Kidney capillary endothelial cell (primary cell): ENCODE data around the gene CAMTA1.

Experiments
- DNase-seq: peaks from one replicate; pipeline ENCODE4 v3.0.0-alpha.2; 2018; ENCODE audit warnings: low spot score

CAMTA1 gene

GRCh38 chr1:7576946-7577657 is 791.8 kb downstream of the CAMTA1 start:
- no peak for DNase-seq

GRCh38 chr1:7578206-7578605 is 793.0 kb downstream of the CAMTA1 start:
- no peak for DNase-seq

GRCh38 chr1:7579016-7579415 is 793.8 kb downstream of the CAMTA1 start:
- DNase-seq, result no peak

GRCh38 chr1:7579831-7580804 is 794.9 kb downstream of the CAMTA1 start:
- DNase-seq, result no peak

GRCh38 chr1:7580923-7581753 is 795.9 kb downstream of the CAMTA1 start:
- no peak for DNase-seq

GRCh38 chr1:7581754-7582459 is 796.7 kb downstream of the CAMTA1 start:
- DNase-seq, result no peak

GRCh38 chr1:7582460-7582972 is 797.3 kb downstream of the CAMTA1 start:
- no peak for DNase-seq

- no peak for DNase-seq
Observed at GRCh38 chr1:7583291-7584096, 798.2 kb downstream of the CAMTA1 start.

GRCh38 chr1:7584157-7584556 is 798.9 kb downstream of the CAMTA1 start:
- DNase-seq, result no peak

- no peak for DNase-seq
Observed at GRCh38 chr1:7584643-7585042, 799.4 kb downstream of the CAMTA1 start.

- no peak for DNase-seq
Observed at GRCh38 chr1:7585216-7585907, 800.1 kb downstream of the CAMTA1 start.

GRCh38 chr1:7586031-7586941 is 801.0 kb downstream of the CAMTA1 start:
- no peak for DNase-seq

- no peak for DNase-seq
Observed at GRCh38 chr1:7587108-7587772, 802.0 kb downstream of the CAMTA1 start.

GRCh38 chr1:7587773-7588456 is 802.7 kb downstream of the CAMTA1 start:
- no peak for DNase-seq

GRCh38 chr1:7588457-7588827 is 803.2 kb downstream of the CAMTA1 start:
- no peak for DNase-seq

- no peak for DNase-seq
Observed at GRCh38 chr1:7589080-7589735, 804.0 kb downstream of the CAMTA1 start.

- no peak for DNase-seq
Observed at GRCh38 chr1:7589774-7590425, 804.6 kb downstream of the CAMTA1 start.
